Ishikawa (cell line): ENCODE measurements around the gene EFNA1.

ENCODE experiments used
- CEBPB ChIP-seq: IDR thresholded peaks from 2 replicates; pipeline ENCODE4 v1.6.1; 2012
- CREB1 ChIP-seq: IDR thresholded peaks from 2 replicates; pipeline ENCODE4 v1.6.1; 2012; ENCODE audit warnings: low read depth
- EGR1 ChIP-seq: IDR thresholded peaks from 2 replicates; pipeline ENCODE4 v1.6.1; 2012
- EP300 ChIP-seq: IDR thresholded peaks from 2 replicates; pipeline ENCODE4 v1.6.1; 2012; ENCODE audit warnings: borderline replicate concordance
- FOXM1 ChIP-seq: IDR thresholded peaks from 2 replicates; pipeline ENCODE4 v1.6.1; 2012; ENCODE audit warnings: low read depth, borderline replicate concordance
- MAX ChIP-seq: IDR thresholded peaks from 2 replicates; pipeline ENCODE4 v1.6.1; 2012
- RAD21 ChIP-seq: IDR thresholded peaks from 2 replicates; pipeline ENCODE4 v1.6.1; 2012; ENCODE audit warnings: low read depth
- REST ChIP-seq: IDR thresholded peaks from 2 replicates; pipeline ENCODE4 v1.6.1; 2012; ENCODE audit warnings: low read depth, mild to moderate bottlenecking
- TEAD4 ChIP-seq: IDR thresholded peaks from 2 replicates; pipeline ENCODE4 v1.6.1; 2012
- YY1 ChIP-seq: IDR thresholded peaks from 2 replicates; pipeline ENCODE4 v1.6.1; 2012; ENCODE audit warnings: low read depth

- TF ChIP-seq EP300 (no peak), CREB1 (no peak), CEBPB (no peak), YY1 (no peak), MAX (no peak), FOXM1 (no peak), EGR1 (no peak), TEAD4 (no peak), REST (no peak), RAD21 (no peak)
Observed at GRCh38 chr1:155079210-155079486, 48.5 kb upstream of the EFNA1 start.
